ENCODE measurements around the gene RPL10A.

Gene RPL10A

GRCh38 chr6:35496841-35497570, 28.8 kb downstream of the RPL10A start, which contains the start of gene TEAD3:
Gene TEAD3, minus strand, starts transcription at chr6:35497079.
- no peaks in the 10 kb centered on the region for H3K9me3 ChIP-seq (ENCODE audit: low read length)
- no peaks in the 10 kb centered on the region for H3K79me2 ChIP-seq (ENCODE audit: insufficient read depth, low read length)
- peak within 1 kb of the TSS; percentile 97 for H3K4me2 ChIP-seq (ENCODE audit: low read length)
- peak within 1 kb of the TSS; percentile 78 for H2AFZ ChIP-seq (ENCODE audit: low read length)
- no peaks in the 10 kb centered on the region for H3K36me3 ChIP-seq (ENCODE audit: insufficient read depth, low read length)
- peak within 1 kb of the TSS; percentile 75 for H3K9ac ChIP-seq (ENCODE audit: low read length)
- H3K4me1 ChIP-seq (ENCODE audit: insufficient read depth, low read length, severe bottlenecking) = peaks cover 10% of the 10 kb centered on the region
- H3K4me3 ChIP-seq (ENCODE audit: low read depth, low read length, poor library complexity, severe bottlenecking) = peak within 1 kb of the TSS; percentile 71
- no peaks in the 10 kb centered on the region for H4K20me1 ChIP-seq (ENCODE audit: insufficient read depth, low read length)
- H3K27me3 ChIP-seq (ENCODE audit: insufficient read depth, low read length) = peaks cover 20% of the 10 kb centered on the region
- H3K27ac ChIP-seq (ENCODE audit: low read depth, low read length, poor library complexity, severe bottlenecking) = no peak within 1 kb of the TSS
- H3K9me2 ChIP-seq (ENCODE audit: low read depth, low read length) = no peaks in the 10 kb centered on the region
- no peaks in the 10 kb centered on the region for H3F3A ChIP-seq (ENCODE audit: insufficient read depth, low read length)
- TF ChIP-seq EZH2 (IDR thresholded peaks at IDR 0.05; ENCODE audit: borderline replicate concordance, low read length) (no peak), CTCF (IDR thresholded peaks at IDR 0.05; ENCODE audit: low read length) (peak; percentile 20; the same call in 1 of the 2 replicates)

- no peak overlapping the region for H3K27ac ChIP-seq (ENCODE audit: low read depth, low read length, poor library complexity, severe bottlenecking)
Measured at GRCh38 chr6:35497571-35498421, 29.6 kb downstream of the RPL10A start.

More at GRCh38 chr6:35497571-35498421, 29.6 kb downstream of the RPL10A start:
- no peaks in the 10 kb centered on the region for H3F3A ChIP-seq (ENCODE audit: insufficient read depth, low read length)
- H3K4me3 ChIP-seq (ENCODE audit: low read depth, low read length, poor library complexity, severe bottlenecking) = peak overlapping the region; percentile 71
- H3K9ac ChIP-seq (ENCODE audit: low read length) = peak overlapping the region; percentile 75
- no peaks in the 10 kb centered on the region for H3K9me3 ChIP-seq (ENCODE audit: low read length)
- H3K27me3 ChIP-seq (ENCODE audit: insufficient read depth, low read length) = peaks cover 17% of the 10 kb centered on the region
- H3K4me1 ChIP-seq (ENCODE audit: insufficient read depth, low read length, severe bottlenecking) = peaks cover 10% of the 10 kb centered on the region
- H4K20me1 ChIP-seq (ENCODE audit: insufficient read depth, low read length) = no peaks in the 10 kb centered on the region
- H3K9me2 ChIP-seq (ENCODE audit: low read depth, low read length) = no peaks in the 10 kb centered on the region
- no peaks in the 10 kb centered on the region for H3K36me3 ChIP-seq (ENCODE audit: insufficient read depth, low read length)
- no peaks in the 10 kb centered on the region for H3K79me2 ChIP-seq (ENCODE audit: insufficient read depth, low read length)
- H2AFZ ChIP-seq (ENCODE audit: low read length) = peak overlapping the region; percentile 78
- TF ChIP-seq EZH2 (IDR thresholded peaks at IDR 0.05; ENCODE audit: borderline replicate concordance, low read length) (no peak), CTCF (IDR thresholded peaks at IDR 0.05; ENCODE audit: low read length) (no peak)
- peak overlapping the region; percentile 97 for H3K4me2 ChIP-seq (ENCODE audit: low read length)

Data from OCI-LY1 (cell line).